NT2/D1 (cell line): ENCODE data around the gene SULT1B1.

Source experiments
- DNase-seq: peaks from one replicate; pipeline ENCODE4 v3.0.0-alpha.2; 2011; ENCODE audit warnings: low read depth, low spot score
- H3K27me3 ChIP-seq: 2 replicates; pipeline ENCODE4 v1.6.0; 2011; ENCODE audit warnings: mild to moderate bottlenecking; ENCODE audit not compliant: insufficient read length, insufficient read depth
- H3K36me3 ChIP-seq: 2 replicates; pipeline ENCODE4 v1.6.1; 2011; ENCODE audit warnings: mild to moderate bottlenecking, low read length, mixed read lengths; ENCODE audit not compliant: insufficient read depth, insufficient read length
- H3K4me1 ChIP-seq: 2 replicates; pipeline ENCODE4 v1.5.1; 2011; ENCODE audit not compliant: insufficient read depth, insufficient read length
- H3K4me3 ChIP-seq: 2 replicates; pipeline ENCODE4 v1.5.1; 2011; ENCODE audit warnings: low read depth; ENCODE audit not compliant: insufficient read length
- H3K9ac ChIP-seq: 2 replicates; pipeline ENCODE4 v1.6.0; 2011; ENCODE audit warnings: low read depth; ENCODE audit not compliant: insufficient read length
- H3K9me3 ChIP-seq: 2 replicates; pipeline ENCODE4 v1.5.1; 2011; ENCODE audit warnings: mild to moderate bottlenecking, low read length; ENCODE audit not compliant: insufficient read depth
- SUZ12 ChIP-seq: IDR thresholded peaks from 2 replicates; pipeline ENCODE4 v1.6.1; 2011; ENCODE audit not compliant: insufficient read length, insufficient read depth; ENCODE audit errors: extremely low read depth
- YY1 ChIP-seq: IDR thresholded peaks from 2 replicates; pipeline ENCODE4 v1.6.1; 2011; ENCODE audit not compliant: insufficient read length, insufficient read depth
- ZNF274 ChIP-seq: IDR thresholded peaks from 2 replicates; pipeline ENCODE4 v1.6.1; 2011; ENCODE audit warnings: mild to moderate bottlenecking, low read depth, low read length

Gene SULT1B1

GRCh38 chr4:69701696-69702095, 58.7 kb downstream of the SULT1B1 start:
- TF ChIP-seq ZNF274 (no peak), YY1 (no peak), SUZ12 (no peak)
- Histone ChIP-seq H3K27me3 (no peaks in the 10 kb centered on the region), H3K9ac (no peak overlapping the region), H3K9me3 (no peaks in the 10 kb centered on the region), H3K4me3 (no peak overlapping the region), H3K36me3 (no peaks in the 10 kb centered on the region), H3K4me1 (no peaks in the 10 kb centered on the region)
- no peak for DNase-seq

DNA sequence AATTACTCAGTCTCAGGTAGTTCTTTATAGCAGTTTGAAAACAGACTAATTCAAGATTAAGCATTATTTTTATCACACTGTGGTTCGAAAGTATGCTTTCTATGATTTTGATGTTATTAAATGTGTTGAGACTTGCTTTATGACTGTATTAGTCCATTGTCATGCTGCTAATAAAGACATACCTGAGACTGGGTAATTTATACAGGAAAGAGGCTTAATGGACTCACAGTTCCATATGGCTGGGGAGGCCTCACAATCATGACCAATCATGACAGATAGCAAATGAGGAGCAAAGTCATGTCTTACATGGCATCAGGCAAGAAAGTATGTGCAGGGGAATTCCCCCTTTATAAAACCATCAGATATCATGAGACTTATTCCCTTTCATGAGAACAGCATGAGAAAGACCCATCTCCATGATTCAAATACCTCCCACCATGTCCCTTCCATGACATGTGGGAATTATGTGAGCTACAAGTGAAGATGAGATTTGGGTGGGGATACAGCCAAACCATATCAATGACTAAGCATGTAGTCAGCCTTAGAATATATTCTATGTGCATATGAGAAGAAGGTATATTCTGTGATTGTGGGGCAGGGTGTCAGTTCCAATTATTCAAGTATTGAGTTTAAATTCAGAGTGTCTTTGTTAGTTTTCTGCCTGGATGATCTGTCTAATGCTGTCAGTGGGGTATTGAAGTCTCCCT, 62.7 kb downstream of the SULT1B1 start:
- no peak overlapping the region for H3K9ac ChIP-seq
- no peak for DNase-seq
- H3K4me1 ChIP-seq: no peaks in the 10 kb centered on the region
- TF ChIP-seq SUZ12: no peak
- TF ChIP-seq YY1: no peak
- no peak for TF ChIP-seq ZNF274
- no peaks in the 10 kb centered on the region for H3K27me3 ChIP-seq
- no peaks in the 10 kb centered on the region for H3K36me3 ChIP-seq
- H3K9me3 ChIP-seq: no peaks in the 10 kb centered on the region
- no peak overlapping the region for H3K4me3 ChIP-seq

- no peaks in the 10 kb centered on the region for H3K9me3 ChIP-seq
- H3K4me3 ChIP-seq: no peak overlapping the region
- H3K9ac ChIP-seq: no peak overlapping the region
- H3K27me3 ChIP-seq: no peaks in the 10 kb centered on the region
- no peak for DNase-seq
- no peaks in the 10 kb centered on the region for H3K36me3 ChIP-seq
- no peak for TF ChIP-seq ZNF274
- no peak for TF ChIP-seq SUZ12
- TF ChIP-seq YY1: no peak
- no peaks in the 10 kb centered on the region for H3K4me1 ChIP-seq
Measured at GRCh38 chr4:69689599-69689998, 70.8 kb downstream of the SULT1B1 start.

GRCh38 chr4:69684804-69685203, 75.6 kb downstream of the SULT1B1 start:
- H3K9ac ChIP-seq: no peak overlapping the region
- no peaks in the 10 kb centered on the region for H3K27me3 ChIP-seq
- TF ChIP-seq ZNF274: no peak
- no peak for TF ChIP-seq SUZ12
- no peak for TF ChIP-seq YY1
- H3K9me3 ChIP-seq: no peaks in the 10 kb centered on the region
- H3K4me1 ChIP-seq: no peaks in the 10 kb centered on the region
- no peaks in the 10 kb centered on the region for H3K36me3 ChIP-seq
- no peak for DNase-seq
- H3K4me3 ChIP-seq: no peak overlapping the region
